Measurements from ENCODE around the gene RAPGEF6. TPM values are rescaled to one million over a fixed set of nuclear protein-coding genes. Genes with fewer than 3 reads are reported as not detected.
A peak's percentile ranks its signal among the peaks of the same experiment; 100 is the strongest.

RAPGEF6 gene
- total and polyA plus RNA-seq, 9 of the 15 experiments (the other 6 are each of a cell fraction or from before 2014, with no cell fraction given), result 2.7 to 23.4 (median 12.7) TPM

- TF ChIP-seq DMBX1 (CRISPR knock-in tag; IDR thresholded peaks at IDR 0.05; ENCODE audit: borderline replicate concordance), result no peak
- TF ChIP-seq POLR3G (IDR thresholded peaks at IDR 0.05; ENCODE audit: extremely low read depth, insufficient read length, insufficient replicate concordance), result no peak
- TF ChIP-seq PPARD (CRISPR knock-in tag; IDR thresholded peaks at IDR 0.05), result no peak
- no peak for TF ChIP-seq HSF4 (CRISPR knock-in tag; IDR thresholded peaks at IDR 0.05; ENCODE audit: borderline replicate concordance)
- no peak for TF ChIP-seq ZFP36 (IDR thresholded peaks at IDR 0.05; ENCODE audit: low read depth, low read length, partially characterized antibody)
- no peak for TF ChIP-seq MIER1 (IDR thresholded peaks at IDR 0.05; ENCODE audit: low read depth)
- no peak for TF ChIP-seq ZNF780A (CRISPR knock-in tag; IDR thresholded peaks at IDR 0.05)
- TF ChIP-seq ARID4B (CRISPR knock-in tag; IDR thresholded peaks at IDR 0.05), result no peak
- no peak for TF ChIP-seq NR2C1 (IDR thresholded peaks at IDR 0.05)
- no peak for TF ChIP-seq NR2C1 (tag; IDR thresholded peaks at IDR 0.05)
- TF ChIP-seq ZNF232 (CRISPR knock-in tag; IDR thresholded peaks at IDR 0.05), result no peak
- no peak for TF ChIP-seq PCBP2 (IDR thresholded peaks at IDR 0.05; ENCODE audit: low read depth, low read length, poor library complexity, severe bottlenecking)
- TF ChIP-seq RFX7 (CRISPR knock-in tag; IDR thresholded peaks at IDR 0.05), result no peak
- peak; percentile 38 for TF ChIP-seq CREM (IDR thresholded peaks at IDR 0.05; ENCODE audit: low read depth)
- TF ChIP-seq E2F3 (CRISPR knock-in tag; IDR thresholded peaks at IDR 0.05), result no peak
- no peak for TF ChIP-seq DEAF1 (CRISPR knock-in tag; IDR thresholded peaks at IDR 0.05)
- no peak for TF ChIP-seq E2F4 (CRISPR knock-in tag; IDR thresholded peaks at IDR 0.05; ENCODE audit: low read depth)
- TF ChIP-seq, protein P1, sequence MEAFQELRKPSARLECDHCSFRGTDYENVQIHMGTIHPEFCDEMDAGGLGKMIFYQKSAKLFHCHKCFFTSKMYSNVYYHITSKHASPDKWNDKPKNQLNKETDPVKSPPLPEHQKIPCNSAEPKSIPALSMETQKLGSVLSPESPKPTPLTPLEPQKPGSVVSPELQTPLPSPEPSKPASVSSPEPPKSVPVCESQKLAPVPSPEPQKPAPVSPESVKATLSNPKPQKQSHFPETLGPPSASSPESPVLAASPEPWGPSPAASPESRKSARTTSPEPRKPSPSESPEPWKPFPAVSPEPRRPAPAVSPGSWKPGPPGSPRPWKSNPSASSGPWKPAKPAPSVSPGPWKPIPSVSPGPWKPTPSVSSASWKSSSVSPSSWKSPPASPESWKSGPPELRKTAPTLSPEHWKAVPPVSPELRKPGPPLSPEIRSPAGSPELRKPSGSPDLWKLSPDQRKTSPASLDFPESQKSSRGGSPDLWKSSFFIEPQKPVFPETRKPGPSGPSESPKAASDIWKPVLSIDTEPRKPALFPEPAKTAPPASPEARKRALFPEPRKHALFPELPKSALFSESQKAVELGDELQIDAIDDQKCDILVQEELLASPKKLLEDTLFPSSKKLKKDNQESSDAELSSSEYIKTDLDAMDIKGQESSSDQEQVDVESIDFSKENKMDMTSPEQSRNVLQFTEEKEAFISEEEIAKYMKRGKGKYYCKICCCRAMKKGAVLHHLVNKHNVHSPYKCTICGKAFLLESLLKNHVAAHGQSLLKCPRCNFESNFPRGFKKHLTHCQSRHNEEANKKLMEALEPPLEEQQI (IDR thresholded peaks at IDR 0.05), result no peak
- TF ChIP-seq ZNF57 (CRISPR knock-in tag; IDR thresholded peaks at IDR 0.05), result no peak
- TF ChIP-seq STAT5B (CRISPR knock-in tag; IDR thresholded peaks at IDR 0.05), result no peak
- TF ChIP-seq ZNF12 (CRISPR knock-in tag; IDR thresholded peaks at IDR 0.05), result no peak
Observed at GRCh38 chr5:131528682-131529081, 106.3 kb downstream of the RAPGEF6 start (continued).

Measured in K562 (cell line).